ENCODE data around the gene PSME3. TPM values are rescaled to one million over a fixed set of nuclear protein-coding genes. Genes with fewer than 3 reads are reported as not detected.

Gene PSME3
- total and polyA plus RNA-seq, 10 donors: 19.1 to 96.4 (median 73.7) TPM

GRCh38 chr17:42795465-42795864 lies 37.7 kb upstream of the PSME3 start:
- WGBS, 5 donors: 88 to 93% (median 90%) methylated on average over 10 of the region's 10 CpGs
- Histone ChIP-seq H3K27me3 (replicated peaks in 1 of 7) (no peaks in the 10 kb centered on the region), H3K9me3 (no peaks in the 10 kb centered on the region), H3K27ac (no peak overlapping the region), H3K36me3 (peaks cover 0 to 20% (median 2%) of the 10 kb centered on the region in 6 donors), H3K4me3 (no peak overlapping the region), H3K4me1 (peaks cover 13 to 43% (median 25%) of the 10 kb centered on the region in 6 donors)
- DNase-seq: no peak
- TF ChIP-seq POLR2A (IDR thresholded peaks at IDR 0.05) (no peak), CTCF (IDR thresholded peaks at IDR 0.05 in 8 of 11, conservative IDR thresholded peaks at IDR 0.05 in 3 of 11) (no peak), POLR2AphosphoS5 (IDR thresholded peaks at IDR 0.05) (no peak)
- intact Hi-C loops (cut with DNase I; ENCODE audit: low total_unique reads): no loop called here

- intact Hi-C loops (cut with DNase I; ENCODE audit: low total_unique reads): no loop called here
- no peaks in the 10 kb centered on the region for H3K27me3 ChIP-seq (replicated peaks in 1 of 7)
- no peaks in the 10 kb centered on the region for H3K9me3 ChIP-seq
- no peak overlapping the region for H3K27ac ChIP-seq
- TF ChIP-seq POLR2A (IDR thresholded peaks at IDR 0.05) (no peak), POLR2AphosphoS5 (IDR thresholded peaks at IDR 0.05) (no peak), CTCF (IDR thresholded peaks at IDR 0.05 in 8 of 11, conservative IDR thresholded peaks at IDR 0.05 in 3 of 11) (no peak)
- peaks cover 13 to 43% (median 25%) of the 10 kb centered on the region in 6 donors for H3K4me1 ChIP-seq
- H3K4me3 ChIP-seq: no peak overlapping the region
- DNase-seq: no peak
- H3K36me3 ChIP-seq: peaks cover 0 to 20% (median 2%) of the 10 kb centered on the region in 6 donors
- 92 to 96% (median 95%) methylated on average over 16 to 18 of the region's 18 CpGs for WGBS, 5 donors
Measured at GRCh38 chr17:42796066-42796758, 37.0 kb upstream of the PSME3 start.

GRCh38 chr17:42797067-42798007 lies 35.9 kb upstream of the PSME3 start:
- Histone ChIP-seq H3K27ac (peak overlapping the region in 2 of 8 donors; percentile 76 to 84), H3K4me3 (peak overlapping the region; percentile 62 to 97 (median 84)), H3K4me1 (peaks cover 13 to 43% (median 25%) of the 10 kb centered on the region in 6 donors), H3K36me3 (peaks cover 0 to 20% (median 2%) of the 10 kb centered on the region in 6 donors), H3K27me3 (replicated peaks in 1 of 7) (no peaks in the 10 kb centered on the region), H3K9me3 (no peaks in the 10 kb centered on the region)
- TF ChIP-seq CTCF (IDR thresholded peaks at IDR 0.05 in 8 of 11, conservative IDR thresholded peaks at IDR 0.05 in 3 of 11): no peak
- TF ChIP-seq POLR2A (IDR thresholded peaks at IDR 0.05): no peak
- TF ChIP-seq POLR2AphosphoS5 (IDR thresholded peaks at IDR 0.05): no peak
- intact Hi-C loops (cut with DNase I; ENCODE audit: low total_unique reads): no loop called here
- DNase-seq: no peak
- WGBS, 5 donors: 75 to 86% (median 78%) methylated on average over 10 of the region's 10 CpGs

GRCh38 chr17:42798011-42798382 lies 35.2 kb upstream of the PSME3 start:
- intact Hi-C loops (cut with DNase I; ENCODE audit: low total_unique reads): no loop called here
- Histone ChIP-seq H3K9me3 (no peaks in the 10 kb centered on the region), H3K4me1 (peaks cover 13 to 43% (median 25%) of the 10 kb centered on the region in 6 donors), H3K36me3 (peaks cover 0 to 20% (median 2%) of the 10 kb centered on the region in 6 donors), H3K27ac (peak overlapping the region in 6 of 8 donors; percentile 61 to 84 (median 76)), H3K27me3 (replicated peaks in 1 of 7) (no peaks in the 10 kb centered on the region), H3K4me3 (peak overlapping the region; percentile 62 to 97 (median 84))
- DNase-seq: no peak
- TF ChIP-seq POLR2AphosphoS5 (IDR thresholded peaks at IDR 0.05): no peak
- no peak for TF ChIP-seq POLR2A (IDR thresholded peaks at IDR 0.05)
- TF ChIP-seq CTCF (IDR thresholded peaks at IDR 0.05 in 8 of 11, conservative IDR thresholded peaks at IDR 0.05 in 3 of 11): no peak
- WGBS, 5 donors: 14 to 19% (median 17%) methylated on average over 10 of the region's 10 CpGs
